Nephron progenitor cell (in vitro differentiated cells): Measurements from ENCODE around the gene DEFB119.
"Not testable (repeated sequence)": the region's sequence is repeated elsewhere in the genome, so short reads cannot be mapped to it uniquely, and the experiment has no call there.

Experiments used
- DNase-seq: peaks from one replicate; pipeline ENCODE4 v3.0.0; 2021
- H3K27ac Mint-ChIP-seq: 2 replicates; pipeline ENCODE4 v1.8.0; 2021; ENCODE audit warnings: mild to moderate bottlenecking, moderate library complexity, mixed read lengths
- H3K27me3 Mint-ChIP-seq: 2 replicates; pipeline ENCODE4 v1.8.0; 2021; ENCODE audit warnings: mild to moderate bottlenecking, low read depth, mixed read lengths; ENCODE audit not compliant: poor library complexity
- H3K36me3 Mint-ChIP-seq: 2 replicates; pipeline ENCODE4 v1.8.0; 2021; ENCODE audit warnings: low read depth, mixed read lengths
- H3K4me1 Mint-ChIP-seq: 2 replicates; pipeline ENCODE4 v1.8.0; 2021; ENCODE audit warnings: mixed read lengths
- H3K4me3 Mint-ChIP-seq: 2 replicates; pipeline ENCODE4 v1.8.0; 2021; ENCODE audit warnings: mild to moderate bottlenecking, moderate library complexity, mixed read lengths
- H3K9me3 Mint-ChIP-seq: 2 replicates; pipeline ENCODE4 v1.8.0; 2021; ENCODE audit warnings: mild to moderate bottlenecking, moderate library complexity, mixed read lengths
- TF ChIP-seq, protein P1 (sequence below): fragments of 200-600 bp; sonication (generic); IDR thresholded peaks from 2 replicates; pipeline ENCODE4 v1.5.0; 2021; ENCODE audit warnings: antibody characterized with exemption

Gene DEFB119

DNA sequence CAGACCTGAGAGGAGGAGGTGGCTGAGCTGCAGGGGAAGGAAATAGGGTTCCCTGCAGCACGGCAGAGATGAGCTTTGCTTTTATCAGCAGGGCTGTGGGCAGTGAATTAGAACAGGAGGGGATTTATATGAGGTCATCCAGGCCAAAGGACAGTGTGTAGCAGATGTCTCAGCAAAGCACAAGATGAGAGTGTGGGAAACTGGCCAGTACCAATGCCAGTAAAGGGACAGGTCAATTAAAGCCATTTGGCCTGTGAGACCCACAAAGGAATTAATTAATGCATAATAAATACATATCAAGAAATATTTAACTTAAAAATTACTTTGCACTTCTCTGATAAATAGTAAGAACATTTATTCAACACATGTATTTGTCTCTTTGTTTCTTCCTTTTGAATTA, at the start of gene DEFB119:
TSS of gene DEFB119 (minus strand) at position 101 of the 400 bp plus-strand sequence. CDS start 107 bp downstream, outside the sequence.
- H3K4me1 Mint-ChIP-seq = no peaks in the 10 kb centered on the region

GRCh38 chr20:31430568-31431115, 40.3 kb upstream of the DEFB119 start:
- Mint-ChIP-seq H3K4me3 (no peak overlapping the region), H3K9me3 (peaks cover 63% of the 10 kb centered on the region), H3K4me1 (no peaks in the 10 kb centered on the region), H3K27me3 (no peaks in the 10 kb centered on the region), H3K27ac (no peak overlapping the region), H3K36me3 (no peaks in the 10 kb centered on the region)
- DNase-seq = no peak
- TF ChIP-seq, protein P1, sequence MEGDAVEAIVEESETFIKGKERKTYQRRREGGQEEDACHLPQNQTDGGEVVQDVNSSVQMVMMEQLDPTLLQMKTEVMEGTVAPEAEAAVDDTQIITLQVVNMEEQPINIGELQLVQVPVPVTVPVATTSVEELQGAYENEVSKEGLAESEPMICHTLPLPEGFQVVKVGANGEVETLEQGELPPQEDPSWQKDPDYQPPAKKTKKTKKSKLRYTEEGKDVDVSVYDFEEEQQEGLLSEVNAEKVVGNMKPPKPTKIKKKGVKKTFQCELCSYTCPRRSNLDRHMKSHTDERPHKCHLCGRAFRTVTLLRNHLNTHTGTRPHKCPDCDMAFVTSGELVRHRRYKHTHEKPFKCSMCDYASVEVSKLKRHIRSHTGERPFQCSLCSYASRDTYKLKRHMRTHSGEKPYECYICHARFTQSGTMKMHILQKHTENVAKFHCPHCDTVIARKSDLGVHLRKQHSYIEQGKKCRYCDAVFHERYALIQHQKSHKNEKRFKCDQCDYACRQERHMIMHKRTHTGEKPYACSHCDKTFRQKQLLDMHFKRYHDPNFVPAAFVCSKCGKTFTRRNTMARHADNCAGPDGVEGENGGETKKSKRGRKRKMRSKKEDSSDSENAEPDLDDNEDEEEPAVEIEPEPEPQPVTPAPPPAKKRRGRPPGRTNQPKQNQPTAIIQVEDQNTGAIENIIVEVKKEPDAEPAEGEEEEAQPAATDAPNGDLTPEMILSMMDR = no peak

More for the DNA sequence above, at the start of gene DEFB119:
- H3K36me3 Mint-ChIP-seq = peaks cover 4% of the 10 kb centered on the region
- DNase-seq = no peak
- H3K9me3 Mint-ChIP-seq = peaks cover 84% of the 10 kb centered on the region
- no peak within 1 kb of the TSS for H3K27ac Mint-ChIP-seq
- TF ChIP-seq, protein P1 = no peak
- H3K4me3 Mint-ChIP-seq = no peak within 1 kb of the TSS
- H3K27me3 Mint-ChIP-seq = peaks cover 4% of the 10 kb centered on the region

DNA sequence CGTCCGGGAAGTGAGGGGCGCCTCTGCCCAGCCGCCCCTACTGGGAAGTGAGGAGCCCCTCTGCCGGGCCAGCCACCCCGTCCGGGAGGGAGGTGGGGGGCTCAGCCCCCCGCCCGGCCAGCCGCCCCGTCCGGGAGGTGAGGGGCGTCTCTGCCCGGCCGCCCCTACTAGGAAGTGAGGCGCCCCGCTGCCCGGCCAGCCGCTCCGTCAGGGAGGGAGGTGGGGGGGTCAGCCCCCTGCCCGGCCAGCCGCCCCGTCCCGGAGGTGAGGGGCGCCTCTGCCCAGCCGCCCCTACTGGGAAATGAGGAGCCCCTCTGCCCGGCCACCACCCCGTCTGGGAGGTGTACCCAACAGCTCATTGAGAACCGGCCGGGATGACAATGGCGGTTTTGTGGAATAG, 37.2 kb upstream of the DEFB119 start:
- not testable (repeated sequence) for H3K27ac Mint-ChIP-seq, H3K4me1 Mint-ChIP-seq, H3K27me3 Mint-ChIP-seq, DNase-seq, H3K36me3 Mint-ChIP-seq, H3K4me3 Mint-ChIP-seq
- H3K9me3 Mint-ChIP-seq = peaks cover 61% of the 10 kb centered on the region

DNA sequence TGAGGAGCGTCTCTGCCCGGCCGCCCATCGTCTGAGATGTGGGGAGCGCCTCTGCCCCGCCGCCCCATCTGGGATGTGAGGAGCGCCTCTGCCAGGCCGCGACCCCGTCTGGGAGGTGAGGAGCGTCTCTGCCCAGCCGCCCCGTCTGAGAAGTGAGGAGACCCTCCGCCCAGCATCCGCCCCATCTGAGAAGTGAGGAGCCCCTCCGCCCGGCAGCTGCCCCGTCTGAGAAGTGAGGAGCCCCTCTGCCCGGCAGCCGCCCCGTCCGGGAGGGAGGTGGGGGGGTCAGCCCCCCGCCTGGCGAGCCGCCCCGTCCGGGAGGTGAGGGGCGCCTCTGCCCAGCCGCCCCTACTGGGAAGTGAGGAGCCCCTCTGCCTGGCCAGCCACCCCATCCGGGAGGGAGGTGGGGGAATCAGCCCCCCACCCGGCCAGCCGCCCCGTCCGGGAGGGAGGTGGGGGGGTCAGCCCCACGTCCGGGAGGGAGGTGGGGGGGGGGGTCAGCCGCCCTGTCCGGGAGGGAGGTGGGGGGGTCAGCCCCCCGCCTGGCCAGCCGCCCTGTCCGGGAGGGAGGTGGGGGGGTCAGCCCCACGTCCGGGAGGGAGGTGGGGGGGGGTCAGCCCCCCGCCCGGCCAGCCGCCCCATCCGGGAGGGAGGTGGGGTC, 36.6 kb upstream of the DEFB119 start:
- not testable (repeated sequence) for H3K27me3 Mint-ChIP-seq

DNA sequence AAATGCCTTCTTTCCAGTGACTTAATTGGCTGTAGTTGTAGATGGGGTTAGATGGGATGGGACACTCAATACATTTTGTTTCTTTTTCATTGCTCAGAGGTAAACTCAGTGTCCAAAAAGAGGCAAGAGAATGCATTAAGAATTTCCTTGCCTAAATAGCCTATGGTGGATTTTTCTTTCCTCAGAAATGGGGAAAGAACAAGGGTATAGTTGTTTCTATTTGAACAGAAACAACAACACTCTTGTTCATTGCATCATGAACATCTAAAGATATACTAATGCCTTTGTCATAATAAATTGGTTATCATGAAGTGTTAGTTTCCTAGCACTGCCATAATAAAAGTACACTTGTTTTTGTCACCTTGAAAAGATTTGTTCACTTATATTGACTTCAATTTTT, 35.4 kb upstream of the DEFB119 start:
- H3K4me3 Mint-ChIP-seq = no peak overlapping the region
- TF ChIP-seq, protein P1 = no peak
- no peaks in the 10 kb centered on the region for H3K36me3 Mint-ChIP-seq
- H3K4me1 Mint-ChIP-seq = no peaks in the 10 kb centered on the region
- H3K27me3 Mint-ChIP-seq = peaks cover 3% of the 10 kb centered on the region
- H3K27ac Mint-ChIP-seq = no peak overlapping the region
- no peak for DNase-seq
- peaks cover 47% of the 10 kb centered on the region for H3K9me3 Mint-ChIP-seq

More for the DNA sequence above, 36.6 kb upstream of the DEFB119 start:
- not testable (repeated sequence) for H3K4me1 Mint-ChIP-seq, DNase-seq, H3K4me3 Mint-ChIP-seq, H3K27ac Mint-ChIP-seq, H3K36me3 Mint-ChIP-seq
- H3K9me3 Mint-ChIP-seq = peaks cover 55% of the 10 kb centered on the region

GRCh38 chr20:31418307-31418706, 27.9 kb upstream of the DEFB119 start:
- Mint-ChIP-seq H3K36me3 (peaks cover 3% of the 10 kb centered on the region), H3K4me1 (no peaks in the 10 kb centered on the region), H3K27me3 (peaks cover 3% of the 10 kb centered on the region), H3K4me3 (no peak overlapping the region), H3K27ac (no peak overlapping the region), H3K9me3 (peaks cover 67% of the 10 kb centered on the region)
- no peak for DNase-seq
- TF ChIP-seq, protein P1 = no peak

GRCh38 chr20:31415653-31416052, 25.3 kb upstream of the DEFB119 start:
- no peaks in the 10 kb centered on the region for H3K4me1 Mint-ChIP-seq
- H3K9me3 Mint-ChIP-seq = peaks cover 89% of the 10 kb centered on the region
- DNase-seq = no peak
- no peak overlapping the region for H3K4me3 Mint-ChIP-seq
- peaks cover 3% of the 10 kb centered on the region for H3K36me3 Mint-ChIP-seq
- no peak overlapping the region for H3K27ac Mint-ChIP-seq
- TF ChIP-seq, protein P1 = no peak
- no peaks in the 10 kb centered on the region for H3K27me3 Mint-ChIP-seq
